ENCODE data around the gene CSGALNACT2.
"Not testable (repeated sequence)": the region's sequence is repeated elsewhere in the genome, so short reads cannot be mapped to it uniquely, and the experiment has no call there.

Gene CSGALNACT2

DNA sequence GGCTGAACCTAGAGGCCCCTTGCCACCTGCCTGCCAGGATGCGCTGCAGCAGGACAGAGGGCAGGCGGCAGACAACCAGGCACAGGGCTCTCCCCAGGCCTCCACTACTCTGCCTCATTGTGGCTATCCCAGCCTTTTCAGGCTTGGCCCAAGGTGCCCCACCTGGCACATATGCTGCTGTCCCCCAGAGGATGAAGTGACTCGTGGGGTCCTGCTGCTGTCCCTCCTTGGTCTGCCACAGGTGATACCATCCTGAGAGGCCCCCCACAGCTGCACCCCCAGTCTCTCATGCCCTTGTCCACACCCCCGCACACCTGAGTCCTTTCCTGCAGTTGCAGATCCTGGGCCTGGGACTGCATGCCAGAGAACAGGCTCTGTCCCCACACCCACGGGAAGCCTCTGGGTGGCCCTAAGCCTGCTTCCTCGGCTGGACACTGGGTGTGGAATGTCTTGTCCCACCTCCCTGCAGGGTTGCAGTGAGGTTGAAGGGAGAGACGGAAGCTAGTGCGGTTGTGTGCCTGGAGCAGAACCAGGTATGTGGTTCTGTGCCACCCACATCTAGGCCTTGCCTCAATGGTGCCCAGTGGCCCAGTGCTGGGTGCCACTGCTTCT, 73.3 kb downstream of the CSGALNACT2 start:
- in situ Hi-C loops (cut with HindIII; ENCODE audit: low sequenced_read_pairs) = no loop called here

GRCh38 chr10:43212043-43212721, 73.9 kb downstream of the CSGALNACT2 start:
- in situ Hi-C loops (cut with HindIII; ENCODE audit: low sequenced_read_pairs) = no loop called here

DNA sequence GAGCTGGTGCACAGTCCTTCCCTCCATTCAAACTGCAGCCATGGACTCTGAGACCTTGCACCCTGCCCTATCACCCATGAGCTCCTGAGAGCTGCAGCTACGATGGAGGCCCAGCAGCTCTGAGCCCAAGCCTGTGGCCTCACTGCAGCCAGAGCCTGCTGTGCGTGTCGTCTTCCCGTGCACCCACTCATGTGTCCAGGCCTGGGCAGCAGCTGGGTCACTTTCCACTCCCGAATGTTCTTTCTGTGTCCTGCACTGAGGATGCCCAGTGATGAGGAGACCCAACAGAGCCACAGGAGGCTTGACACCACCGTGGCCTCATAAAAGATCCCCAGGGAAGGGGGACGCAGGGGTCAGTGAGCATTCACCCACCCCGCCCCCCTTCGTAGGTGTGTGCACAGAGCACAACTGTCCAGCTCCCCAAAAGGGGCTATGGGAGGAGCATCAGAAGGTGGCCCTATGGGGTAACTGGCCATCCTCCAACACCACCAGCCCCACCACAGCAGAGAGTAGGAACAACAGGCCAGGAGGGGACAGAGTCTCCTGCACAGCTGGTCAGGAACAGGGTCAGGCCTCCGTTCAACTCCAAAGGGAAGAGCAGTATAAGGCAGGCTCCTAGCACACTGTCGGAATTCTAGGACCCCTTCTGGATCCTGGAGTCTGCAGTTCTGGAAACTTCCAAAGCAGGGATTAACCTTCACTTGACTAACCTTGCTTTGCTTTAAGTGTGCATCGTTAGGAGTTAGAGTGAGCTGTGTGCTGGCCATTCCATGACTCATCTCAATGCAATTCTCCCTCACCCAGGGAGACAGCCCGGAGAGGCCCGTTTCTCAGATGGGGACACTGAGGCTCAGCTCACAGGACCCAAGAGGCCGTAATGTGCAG, 76.1 kb downstream of the CSGALNACT2 start:
- in situ Hi-C loops (cut with HindIII; ENCODE audit: low sequenced_read_pairs) = no loop called here

GRCh38 chr10:43214956-43215561, 76.8 kb downstream of the CSGALNACT2 start:
- in situ Hi-C loops (cut with HindIII; ENCODE audit: low sequenced_read_pairs) = no loop called here

DNA sequence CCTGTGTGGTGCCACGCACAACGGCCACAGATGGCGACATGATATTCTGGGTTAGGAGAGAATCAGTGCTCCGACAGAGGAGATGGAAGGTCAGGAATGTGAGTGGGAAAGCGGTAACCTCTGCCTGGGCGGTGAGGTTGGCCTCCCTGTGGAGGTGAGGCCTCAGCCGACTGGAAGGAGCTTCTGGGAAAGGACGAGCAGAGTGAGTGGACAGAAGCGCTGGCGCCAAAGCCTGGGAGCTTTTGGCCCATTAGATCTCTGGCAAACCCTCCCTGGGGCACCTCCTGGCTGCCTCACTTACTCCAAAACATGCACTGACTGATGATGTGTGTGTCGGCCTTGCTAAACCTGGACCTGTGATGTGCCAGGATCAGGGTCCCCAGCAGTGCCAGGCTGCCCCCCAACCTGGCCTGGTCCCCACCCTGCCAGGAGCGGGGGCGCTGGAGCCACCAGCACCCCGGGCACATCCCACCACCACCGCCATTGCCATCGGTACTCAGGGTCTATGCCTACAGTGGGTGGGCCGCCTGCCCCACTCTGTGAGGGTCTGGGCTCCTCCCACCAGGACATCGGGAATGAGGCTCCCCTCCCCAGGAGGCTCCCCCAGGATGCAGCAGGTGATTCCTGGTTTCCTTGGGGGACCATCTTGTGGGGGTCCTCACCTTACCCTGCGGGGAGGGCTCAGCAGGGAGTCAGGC, 77.7 kb downstream of the CSGALNACT2 start:
- in situ Hi-C loops (cut with HindIII; ENCODE audit: low sequenced_read_pairs) = no loop called here

DNA sequence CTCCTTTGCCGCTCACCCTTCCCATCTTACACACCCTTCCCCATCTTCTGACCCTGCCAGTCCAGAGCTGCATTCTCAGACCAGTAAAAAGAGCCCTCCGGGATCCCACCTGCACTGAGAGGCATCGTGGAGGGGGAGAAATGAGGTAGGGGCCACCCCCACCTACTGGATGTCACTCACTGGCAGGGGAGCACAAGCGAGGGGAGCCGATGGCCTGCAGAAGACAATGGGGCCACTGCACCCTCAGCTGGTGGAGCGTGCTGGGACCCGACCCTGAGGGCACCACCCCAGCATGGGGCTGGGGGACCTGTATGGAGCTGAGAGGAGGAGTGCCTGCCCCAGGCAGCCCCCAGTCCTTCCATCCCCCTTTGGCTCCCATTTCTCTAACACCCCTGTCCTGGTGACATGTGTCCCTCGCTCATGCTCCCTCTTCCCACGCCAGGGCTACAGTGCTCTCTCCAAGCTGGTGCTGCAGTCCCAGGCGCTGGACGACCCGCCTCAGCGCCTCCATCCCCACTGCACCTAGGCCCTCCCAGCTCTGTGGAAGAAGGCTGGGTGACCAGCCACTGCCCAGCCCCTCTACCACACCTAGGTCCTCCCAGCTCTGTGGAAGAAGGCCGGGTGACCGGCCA, 78.8 kb downstream of the CSGALNACT2 start:
- in situ Hi-C loops (cut with HindIII; ENCODE audit: low sequenced_read_pairs) = no loop called here

GRCh38 chr10:43217563-43218205, 79.4 kb downstream of the CSGALNACT2 start:
- in situ Hi-C loops (cut with HindIII; ENCODE audit: low sequenced_read_pairs) = no loop called here

DNA sequence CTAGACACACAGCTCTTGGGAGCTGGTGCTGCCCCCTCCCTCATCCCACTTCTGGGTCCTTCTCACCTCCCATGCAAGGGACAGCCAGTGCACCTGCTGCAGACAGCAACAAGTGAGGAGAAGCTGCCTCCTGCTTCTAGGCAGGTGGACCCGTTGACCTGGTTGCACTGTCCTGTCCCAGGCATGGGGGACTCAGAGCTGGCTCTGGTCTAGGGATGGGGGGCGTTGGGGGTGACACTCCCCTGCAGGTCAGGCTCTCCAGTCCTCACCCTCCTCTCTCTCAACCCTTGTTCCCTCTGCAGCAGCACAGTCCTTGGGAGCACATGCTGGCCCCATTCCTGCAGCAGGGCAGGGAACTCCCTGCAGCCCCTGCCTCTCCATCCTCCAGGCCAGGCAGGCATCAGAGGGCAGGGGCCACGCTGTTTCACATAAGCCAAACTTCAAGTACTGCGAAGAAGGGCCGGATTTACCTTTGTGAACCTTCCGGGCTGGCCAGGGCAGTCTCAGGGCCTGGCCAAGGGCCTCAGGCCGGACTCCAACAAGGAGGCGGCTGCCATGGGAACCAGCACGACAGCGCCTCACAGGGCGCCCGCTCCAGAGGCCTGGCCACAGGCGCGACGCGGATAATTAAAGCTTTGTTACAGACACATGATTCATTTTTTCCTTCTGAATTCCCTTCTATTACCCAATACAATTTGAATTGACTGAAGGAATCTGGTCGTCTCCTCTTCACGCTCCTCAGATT, 80.1 kb downstream of the CSGALNACT2 start:
- in situ Hi-C loops (cut with HindIII; ENCODE audit: low sequenced_read_pairs) = no loop called here

DNA sequence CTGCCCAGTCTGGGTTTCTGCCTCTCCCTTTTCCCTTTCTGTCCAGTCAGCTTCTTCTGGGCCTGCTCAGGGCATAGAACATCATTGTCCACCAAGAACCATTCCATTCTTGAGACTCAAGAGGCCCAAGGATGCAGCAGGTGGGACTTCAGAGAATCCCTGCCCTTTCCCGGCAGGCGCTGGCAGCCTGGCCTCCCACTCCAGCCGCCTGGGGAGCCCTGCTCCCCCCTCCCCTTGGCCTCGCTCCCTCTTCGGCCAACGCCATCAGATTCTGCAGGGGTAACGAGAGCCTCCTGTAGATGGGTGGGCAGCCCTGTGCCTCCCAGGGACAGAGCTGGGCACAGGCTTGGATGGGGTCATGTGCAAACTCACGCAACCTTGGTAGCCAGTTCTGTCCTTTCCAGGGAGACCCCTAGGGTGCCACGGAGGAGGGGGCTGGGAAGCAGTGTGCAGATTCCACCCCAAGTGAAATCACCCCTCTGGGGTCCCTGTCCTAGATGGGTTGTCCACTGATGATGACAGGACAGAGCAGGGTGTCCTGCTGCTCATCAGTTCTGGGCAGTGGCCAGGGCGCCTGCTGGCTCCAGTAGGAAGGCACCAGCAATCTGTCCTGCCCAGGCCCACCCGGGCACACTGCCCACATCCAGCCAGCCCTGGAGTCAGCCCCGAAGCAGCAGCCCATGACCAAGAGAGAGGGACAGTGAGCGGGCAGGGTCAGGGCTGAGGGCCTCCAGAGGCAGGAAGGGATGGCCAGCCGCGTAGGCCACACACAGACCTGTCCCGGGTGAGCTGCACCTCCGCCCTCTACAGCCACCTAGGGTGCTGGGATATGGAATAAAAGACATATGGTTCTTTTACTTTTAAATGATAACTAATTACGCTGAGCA, 80.9 kb downstream of the CSGALNACT2 start:
- in situ Hi-C loops (cut with HindIII; ENCODE audit: low sequenced_read_pairs) = no loop called here

- in situ Hi-C loops (cut with HindIII; ENCODE audit: low sequenced_read_pairs) = no loop called here
Measured at GRCh38 chr10:43219848-43220247, 81.6 kb downstream of the CSGALNACT2 start.

DNA sequence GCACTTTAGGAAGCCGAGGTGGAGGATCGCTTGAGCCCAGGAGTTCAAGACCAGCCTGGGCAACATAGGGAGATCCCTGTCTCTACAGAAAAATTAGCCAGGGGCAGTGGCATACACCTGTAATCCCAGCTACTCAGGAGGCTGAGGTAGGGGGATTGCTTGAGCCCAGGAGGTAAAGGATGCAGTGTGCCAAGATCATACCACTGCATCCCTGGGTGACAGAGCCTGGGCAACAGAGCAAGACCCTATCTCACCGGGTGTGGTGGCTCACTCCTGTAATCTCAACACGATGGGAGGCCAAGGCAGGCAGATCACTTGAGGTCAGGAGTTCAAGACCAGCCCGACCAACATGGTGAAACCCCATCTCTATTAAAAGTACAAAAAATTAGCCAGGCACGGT, 82.0 kb downstream of the CSGALNACT2 start:
- in situ Hi-C loops (cut with HindIII; ENCODE audit: low sequenced_read_pairs) = not testable (repeated sequence)

- in situ Hi-C loops (cut with HindIII; ENCODE audit: low sequenced_read_pairs) = no loop called here
Measured at GRCh38 chr10:43220657-43221418, 82.6 kb downstream of the CSGALNACT2 start.

GRCh38 chr10:43221419-43222209, 83.4 kb downstream of the CSGALNACT2 start:
- in situ Hi-C loops (cut with HindIII; ENCODE audit: low sequenced_read_pairs) = no loop called here

DNA sequence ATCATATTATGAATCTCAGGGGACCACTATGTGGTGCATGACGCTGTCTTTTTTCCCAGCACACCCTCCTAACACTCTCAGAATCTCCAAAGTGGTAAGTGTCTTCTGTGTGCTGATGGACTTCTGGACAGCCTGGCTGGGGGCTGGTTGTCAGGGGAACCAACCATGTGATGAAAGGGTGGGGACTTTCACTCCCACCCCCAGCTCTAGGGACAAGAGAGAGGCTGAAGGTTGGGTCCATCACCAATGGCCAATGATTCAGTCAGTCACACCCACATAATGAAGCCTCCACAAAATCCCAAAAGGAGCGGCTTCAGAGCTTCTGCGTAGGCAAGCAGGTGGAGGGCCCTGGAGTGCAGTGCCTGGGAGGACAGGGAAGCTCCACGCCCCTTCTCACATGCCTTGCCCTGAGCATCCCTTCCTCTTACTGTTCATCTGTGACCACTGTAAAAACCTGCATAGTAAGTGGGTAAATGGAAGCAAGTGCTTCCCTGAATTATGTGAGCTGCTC, 84.0 kb downstream of the CSGALNACT2 start:
- in situ Hi-C loops (cut with HindIII; ENCODE audit: low sequenced_read_pairs) = no loop called here

GRCh38 chr10:43223056-43223455, 84.8 kb downstream of the CSGALNACT2 start:
- in situ Hi-C loops (cut with HindIII; ENCODE audit: low sequenced_read_pairs) = no loop called here

GRCh38 chr10:43224321-43224720, 86.1 kb downstream of the CSGALNACT2 start:
- in situ Hi-C loops (cut with HindIII; ENCODE audit: low sequenced_read_pairs) = no loop called here
